Activated naive CD8-positive, alpha-beta T cell treated with anti-CD3 and anti-CD28 coated beads, Interleukin-2, amount 50 U/mL, for 16 hours (primary cell): Measurements from ENCODE around the gene NRG4.
"Not testable (repeated sequence)": the region's sequence is repeated elsewhere in the genome, so short reads cannot be mapped to it uniquely, and the experiment has no call there.

Experiments used
- DNase-seq: peaks from one replicate; pipeline ENCODE4 v3.0.0-alpha.2; 2020; ENCODE audit warnings: low read depth, low spot score

The NRG4 gene

GRCh38 chr15:75994220-75994619, 18.0 kb downstream of the NRG4 start:
- no peak for DNase-seq

- no peak for DNase-seq
These were observed 19.3 kb downstream of the NRG4 start for GRCh38 chr15:75992897-75993296.

GRCh38 chr15:75989875-75990274, 22.3 kb downstream of the NRG4 start:
- DNase-seq: no peak

DNA sequence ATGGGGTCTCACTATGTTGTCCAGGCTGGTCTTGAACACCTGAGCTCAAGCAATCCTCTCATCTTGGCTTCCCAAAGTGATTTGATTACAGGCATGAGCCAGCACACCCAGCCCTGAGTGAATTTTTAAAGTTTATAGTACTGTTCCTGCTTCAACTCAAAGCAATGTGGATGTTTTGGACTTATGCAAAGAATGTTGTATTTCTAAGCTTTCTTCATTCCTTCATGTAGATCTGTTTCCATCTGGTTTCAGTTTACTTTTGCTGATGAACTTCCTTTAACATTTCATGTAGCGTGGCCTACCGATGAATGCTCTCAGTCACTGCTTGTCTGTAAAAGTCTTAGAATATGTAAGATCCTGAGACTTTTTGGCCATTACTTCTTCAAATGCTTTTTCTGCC, 23.2 kb downstream of the NRG4 start:
- no peak for DNase-seq

DNA sequence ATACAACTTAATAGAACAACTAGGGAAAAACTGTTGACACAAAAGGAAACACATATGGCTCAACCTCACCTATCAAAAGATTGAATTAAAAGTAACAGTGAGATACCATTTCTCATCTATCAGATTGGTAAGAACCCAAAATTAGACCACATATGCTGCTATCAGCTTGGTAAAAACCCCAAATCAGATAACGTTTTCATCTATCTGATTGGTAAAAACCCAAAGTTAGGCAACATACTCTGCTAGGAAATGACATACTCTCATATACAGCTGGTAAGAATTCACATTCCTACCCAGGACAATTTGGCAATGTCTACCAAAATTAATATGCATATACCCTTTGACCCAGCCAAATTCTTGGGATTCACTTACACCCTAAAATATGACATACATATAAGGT, 26.3 kb downstream of the NRG4 start:
- no peak for DNase-seq

DNA sequence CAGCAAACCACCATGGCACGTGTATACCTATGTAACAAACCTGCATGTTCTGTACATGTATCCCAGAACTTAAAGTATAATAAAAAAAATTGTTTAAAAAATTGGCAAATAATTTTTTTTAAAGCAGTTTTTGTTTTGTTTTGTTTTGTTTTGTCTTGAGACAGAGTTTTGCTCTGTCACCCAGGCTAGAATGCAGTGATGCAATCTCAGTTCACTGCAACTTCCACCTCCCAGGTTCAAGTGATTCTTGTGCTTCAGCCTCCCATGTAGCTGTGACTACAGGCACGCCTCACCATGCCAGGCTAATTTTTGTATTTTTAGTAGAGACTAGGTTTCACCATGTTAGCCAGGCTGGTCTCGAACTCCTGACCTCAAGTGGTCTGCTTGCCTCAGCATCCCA, 27.5 kb downstream of the NRG4 start:
- not testable (repeated sequence) for DNase-seq

- DNase-seq: no peak
These were observed 29.8 kb downstream of the NRG4 start for GRCh38 chr15:75982468-75982867.

DNA sequence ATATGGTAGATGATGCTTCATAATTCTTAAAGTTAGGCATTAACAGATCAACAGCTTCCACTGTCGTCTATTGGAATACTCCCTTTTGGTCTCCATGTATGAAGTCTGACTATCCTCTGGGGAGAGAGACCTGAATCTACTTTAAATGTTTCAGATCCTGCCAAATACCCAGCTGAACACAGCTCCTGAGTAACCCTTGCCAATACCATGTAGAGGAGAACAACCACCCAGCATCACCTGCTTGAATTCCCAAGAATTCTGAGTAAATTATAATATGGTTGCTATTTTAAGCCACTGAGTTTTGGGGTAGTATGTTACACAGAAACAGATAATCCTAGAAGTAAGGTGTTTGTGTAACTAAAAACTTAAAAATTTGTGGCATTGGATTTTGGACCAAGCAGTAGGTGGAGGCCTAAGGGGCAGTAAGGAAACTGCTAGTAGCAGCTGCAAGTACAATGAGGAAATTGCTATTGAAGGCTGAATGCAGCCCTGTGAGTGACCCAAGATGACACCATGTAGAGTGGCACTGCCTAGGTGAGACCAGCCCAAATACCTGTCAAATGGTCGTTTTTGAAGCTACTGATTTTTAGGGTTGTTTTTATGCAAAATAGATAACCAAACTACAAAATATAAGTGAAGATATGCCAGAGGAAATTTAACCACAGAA, 30.9 kb downstream of the NRG4 start:
- no peak for DNase-seq

- DNase-seq: not testable (repeated sequence)
These were observed 35.5 kb downstream of the NRG4 start for GRCh38 chr15:75976766-75977165.

DNA sequence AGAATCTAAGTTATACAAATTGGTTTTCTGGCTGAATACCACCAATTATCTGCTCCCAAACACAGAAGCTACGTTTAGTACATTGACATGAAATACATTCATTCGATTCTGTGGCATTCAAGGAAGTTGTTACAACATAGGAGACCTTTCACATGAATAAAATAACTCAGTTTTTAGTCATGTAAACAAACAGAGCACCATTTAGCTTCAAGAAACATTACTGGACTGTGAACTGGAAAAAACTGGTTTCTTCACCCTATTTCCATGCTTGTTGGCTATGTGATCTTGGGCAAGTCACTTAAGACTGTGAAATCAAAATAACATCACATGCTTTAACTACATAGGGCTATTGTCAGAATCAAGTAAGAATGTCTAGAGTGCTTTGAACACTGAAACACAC, 46.2 kb downstream of the NRG4 start:
- no peak for DNase-seq

- no peak for DNase-seq
These were observed 50.9 kb downstream of the NRG4 start for GRCh38 chr15:75961331-75961730.

GRCh38 chr15:75955720-75956119, 56.5 kb downstream of the NRG4 start:
- DNase-seq: no peak

DNA sequence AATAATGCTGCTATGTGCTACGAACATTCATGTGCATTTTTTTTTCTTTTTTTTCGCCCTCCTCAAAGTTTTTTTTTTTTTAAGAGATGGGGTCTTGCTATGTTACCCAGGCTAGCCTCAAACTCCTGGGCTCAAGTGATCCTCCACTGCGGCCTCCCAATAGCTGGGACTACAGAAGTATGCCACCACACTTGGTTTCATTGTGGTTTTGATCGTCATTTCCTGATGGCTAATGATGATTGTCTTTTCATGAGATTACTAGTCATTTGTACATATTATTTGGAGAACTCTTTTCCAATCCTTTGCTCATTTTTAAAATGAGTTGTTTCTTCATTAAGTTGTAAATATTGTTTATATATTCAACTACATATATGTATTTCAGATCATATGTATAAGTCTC, 59.7 kb downstream of the NRG4 start:
- DNase-seq: no peak

DNA sequence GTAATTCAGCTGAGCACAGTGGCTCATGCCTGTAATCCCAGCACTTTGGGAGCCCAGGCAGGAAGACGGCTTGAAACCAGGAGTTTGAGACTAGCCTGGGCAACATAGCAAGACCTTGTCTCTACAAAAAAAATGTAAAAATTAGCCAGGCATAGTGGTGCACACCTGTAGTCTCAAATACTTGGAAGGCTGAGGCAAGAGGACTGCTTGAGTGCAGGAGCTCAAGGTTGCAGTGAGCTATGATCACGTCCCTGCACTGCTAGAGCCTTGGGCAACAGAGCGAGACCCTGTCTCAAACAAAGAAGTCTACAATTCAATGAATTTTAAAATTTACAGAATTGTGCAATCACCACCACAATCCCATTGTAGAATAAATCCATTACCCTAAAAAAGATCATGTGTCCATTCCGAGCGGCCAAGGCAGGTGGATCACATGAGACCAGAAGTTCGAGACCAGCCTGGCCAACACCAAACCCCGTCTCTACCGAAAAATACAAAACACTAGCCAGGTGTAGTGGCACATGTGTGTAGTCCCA, 63.4 kb downstream of the NRG4 start:
- no peak for DNase-seq

DNA sequence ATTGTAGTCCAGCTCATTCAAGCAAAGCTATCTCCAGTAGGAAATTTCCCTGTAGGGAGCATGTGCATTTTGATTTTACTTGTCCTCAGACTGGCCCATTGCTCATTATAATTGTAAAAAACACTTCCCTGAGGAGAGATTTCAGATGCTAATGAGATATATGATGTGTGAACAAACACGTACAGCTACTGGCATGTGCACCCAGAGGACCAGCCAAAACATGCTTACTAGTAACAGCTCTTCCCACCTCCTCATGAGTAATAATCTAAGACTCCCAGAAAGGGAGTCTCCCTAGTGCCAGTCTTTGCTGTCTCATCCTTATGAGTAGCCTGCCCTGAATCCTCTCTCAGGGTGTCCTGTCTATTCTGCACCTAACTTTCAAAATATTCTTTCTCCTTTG, 65.1 kb downstream of the NRG4 start:
- DNase-seq: no peak

GRCh38 chr15:75945953-75946352, 66.3 kb downstream of the NRG4 start:
- DNase-seq: no peak

DNA sequence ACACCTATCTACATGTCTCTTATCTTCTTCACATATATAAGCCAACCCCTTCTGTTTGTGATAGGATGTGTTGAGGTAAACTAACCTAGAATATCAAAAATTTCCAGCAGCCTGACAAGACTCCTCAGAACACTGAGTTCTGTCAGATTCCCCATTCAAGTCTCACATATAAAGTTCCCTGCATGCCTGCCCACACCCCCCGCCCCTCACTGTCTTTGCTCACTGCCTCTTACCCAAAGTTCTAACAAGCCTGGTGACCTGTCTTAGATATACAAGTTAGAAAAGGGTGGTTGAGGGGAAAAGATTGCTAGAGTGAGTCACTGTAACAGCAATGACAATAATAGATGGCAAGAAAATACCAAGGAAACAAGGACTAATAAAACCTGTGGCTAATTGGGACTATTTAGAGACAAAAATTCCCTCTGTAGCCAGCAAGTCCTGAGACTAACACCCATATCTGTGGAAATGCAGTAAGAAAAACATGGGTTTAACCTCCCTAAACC, 68.5 kb downstream of the NRG4 start:
- no peak for DNase-seq

GRCh38 chr15:75943246-75943645, 69.0 kb downstream of the NRG4 start:
- DNase-seq: no peak

- no peak for DNase-seq
These were observed 69.8 kb downstream of the NRG4 start for GRCh38 chr15:75942464-75942863.

DNA sequence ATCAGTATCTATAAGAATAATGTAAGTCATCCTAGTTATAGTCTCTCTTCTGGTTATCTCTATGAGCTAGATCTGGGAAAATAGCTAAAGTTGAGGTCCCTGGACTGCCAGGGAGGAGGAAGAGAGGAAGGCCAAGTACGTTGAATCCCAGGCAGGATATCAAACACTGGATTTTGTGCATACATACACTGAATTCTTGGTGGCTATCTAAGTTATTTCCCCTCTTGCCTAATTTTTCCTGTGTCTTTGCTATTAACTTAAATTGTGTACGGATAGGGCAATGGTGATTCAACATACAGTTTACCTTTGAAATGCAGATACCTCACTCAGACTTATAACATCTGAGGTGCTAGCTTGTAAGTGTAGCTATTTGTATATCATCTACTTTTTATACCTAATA, 81.4 kb downstream of the NRG4 start:
- no peak for DNase-seq

DNA sequence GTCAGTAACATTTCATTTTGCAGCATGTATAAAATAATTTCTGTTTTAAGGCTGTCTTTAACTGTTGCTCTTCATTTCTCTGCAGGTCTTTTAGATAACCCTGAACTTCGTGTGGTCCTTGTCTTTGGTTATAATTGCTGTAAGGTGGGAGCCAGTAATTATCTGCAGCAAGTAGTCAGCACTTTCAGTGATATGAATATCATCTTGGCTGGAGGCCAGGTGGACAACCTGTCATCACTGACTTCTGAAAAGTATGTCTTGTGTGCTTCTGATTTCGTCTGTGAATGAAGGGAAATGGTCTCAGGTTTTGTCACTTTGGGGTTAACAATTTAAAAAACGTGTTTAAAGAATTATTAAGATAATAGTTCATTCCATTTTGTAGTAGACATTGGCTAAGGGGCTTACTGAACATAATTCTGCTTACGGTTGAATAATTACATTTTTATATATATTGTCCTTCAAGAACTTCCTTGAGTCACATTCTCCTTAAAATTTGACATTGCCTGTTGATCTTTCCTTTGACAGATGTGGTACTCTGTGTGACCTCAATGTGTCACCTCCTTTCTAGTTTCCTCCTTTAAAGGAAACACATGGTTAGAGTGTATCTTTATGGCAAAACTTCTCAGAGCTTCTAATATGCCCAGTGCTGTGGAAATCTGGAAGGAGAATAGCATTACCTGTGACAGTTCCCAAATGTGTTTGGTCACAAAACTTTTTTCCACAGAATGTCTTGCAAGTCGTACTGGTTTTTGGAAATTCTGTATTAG, 82.2 kb downstream of the NRG4 start:
- no peak for DNase-seq

DNA sequence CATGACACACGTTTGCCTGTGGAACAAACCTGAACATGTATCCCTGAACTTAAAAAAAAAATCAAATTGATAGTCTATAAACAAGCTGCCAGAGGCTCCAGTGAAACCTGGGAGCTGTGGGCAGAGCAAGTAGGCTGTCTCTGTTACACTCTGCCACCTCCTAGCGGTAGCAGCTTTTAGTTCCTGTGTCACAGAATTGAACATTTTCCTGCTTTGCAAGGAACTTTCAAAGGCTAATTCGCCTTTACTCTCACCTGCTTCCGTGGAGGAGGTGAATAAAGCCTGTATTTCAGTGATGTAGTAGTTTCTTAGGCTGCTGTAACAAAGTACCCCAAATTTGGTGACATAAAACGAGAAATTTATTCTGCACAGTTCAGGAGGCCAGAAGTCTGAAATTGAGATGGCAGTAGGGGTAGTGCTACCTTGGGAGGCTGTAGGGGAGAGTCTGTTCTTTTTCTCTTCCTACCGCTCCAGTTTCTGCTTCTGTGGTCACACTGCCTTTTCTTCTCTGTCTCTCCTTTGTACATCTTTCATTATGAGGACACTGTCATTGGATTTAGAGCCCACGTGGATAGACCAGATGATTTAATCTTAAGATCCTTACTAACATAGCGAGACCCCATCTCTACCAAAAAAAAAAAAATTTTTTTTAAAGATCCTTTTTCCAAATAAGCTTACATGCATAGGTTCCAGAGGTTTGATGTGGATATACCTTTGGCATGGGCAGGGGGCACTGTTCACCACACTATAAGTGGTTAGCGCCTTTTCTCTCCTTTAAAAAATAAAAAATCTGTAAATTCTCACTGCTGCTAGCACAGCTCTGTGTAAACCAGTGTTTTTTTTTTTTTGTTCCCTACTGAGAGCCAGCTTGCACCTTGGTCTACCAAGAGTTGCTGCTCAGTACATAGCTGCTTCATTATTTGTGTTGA, 83.3 kb downstream of the NRG4 start:
- no peak for DNase-seq
